ENCODE measurements around the gene C12orf76.

DNA sequence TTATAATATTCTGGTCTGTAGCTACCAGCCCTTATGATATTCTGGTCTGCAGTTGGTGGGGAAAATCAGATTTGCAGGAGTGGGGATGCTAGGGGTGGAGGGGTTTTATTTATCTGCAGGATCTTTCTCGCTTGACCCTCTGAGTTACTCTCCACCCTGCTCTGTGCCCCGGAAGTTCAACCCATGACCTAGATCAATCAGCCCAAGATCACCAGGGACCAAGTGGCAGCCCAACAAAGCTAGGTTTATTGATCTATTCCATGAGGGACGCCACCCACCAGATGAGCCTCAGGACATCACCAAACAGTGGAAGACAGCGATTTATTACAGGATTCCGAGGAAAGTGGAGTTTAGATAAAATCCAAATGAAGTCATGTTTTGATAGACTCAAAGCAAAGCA is 25.8 kb upstream of the C12orf76 start:
- TF ChIP-seq POLR2A (IDR thresholded peaks at IDR 0.05) (no peak), POLR2AphosphoS5 (IDR thresholded peaks at IDR 0.05) (no peak)
- TF ChIP-seq, protein P1, sequence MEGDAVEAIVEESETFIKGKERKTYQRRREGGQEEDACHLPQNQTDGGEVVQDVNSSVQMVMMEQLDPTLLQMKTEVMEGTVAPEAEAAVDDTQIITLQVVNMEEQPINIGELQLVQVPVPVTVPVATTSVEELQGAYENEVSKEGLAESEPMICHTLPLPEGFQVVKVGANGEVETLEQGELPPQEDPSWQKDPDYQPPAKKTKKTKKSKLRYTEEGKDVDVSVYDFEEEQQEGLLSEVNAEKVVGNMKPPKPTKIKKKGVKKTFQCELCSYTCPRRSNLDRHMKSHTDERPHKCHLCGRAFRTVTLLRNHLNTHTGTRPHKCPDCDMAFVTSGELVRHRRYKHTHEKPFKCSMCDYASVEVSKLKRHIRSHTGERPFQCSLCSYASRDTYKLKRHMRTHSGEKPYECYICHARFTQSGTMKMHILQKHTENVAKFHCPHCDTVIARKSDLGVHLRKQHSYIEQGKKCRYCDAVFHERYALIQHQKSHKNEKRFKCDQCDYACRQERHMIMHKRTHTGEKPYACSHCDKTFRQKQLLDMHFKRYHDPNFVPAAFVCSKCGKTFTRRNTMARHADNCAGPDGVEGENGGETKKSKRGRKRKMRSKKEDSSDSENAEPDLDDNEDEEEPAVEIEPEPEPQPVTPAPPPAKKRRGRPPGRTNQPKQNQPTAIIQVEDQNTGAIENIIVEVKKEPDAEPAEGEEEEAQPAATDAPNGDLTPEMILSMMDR (IDR thresholded peaks at IDR 0.05), result no peak
